Measurements from ENCODE around the gene ABAT. TPM values are rescaled to one million over a fixed set of nuclear protein-coding genes. Genes with fewer than 3 reads are reported as not detected.
A peak's percentile ranks its signal among the peaks of the same experiment; 100 is the strongest.

Gene ABAT
- total RNA-seq, 1 donor from 2014 or later = 9.8 TPM

- Histone ChIP-seq H3K36me3 (no peaks in the 10 kb centered on the region), H3K27me3 (no peaks in the 10 kb centered on the region), H3K9me3 (no peaks in the 10 kb centered on the region), H3K4me3 (peak overlapping the region; percentile 77), H3K4me1 (peaks cover 11% of the 10 kb centered on the region), H3K27ac (no peak overlapping the region)
- TF ChIP-seq, protein P1, sequence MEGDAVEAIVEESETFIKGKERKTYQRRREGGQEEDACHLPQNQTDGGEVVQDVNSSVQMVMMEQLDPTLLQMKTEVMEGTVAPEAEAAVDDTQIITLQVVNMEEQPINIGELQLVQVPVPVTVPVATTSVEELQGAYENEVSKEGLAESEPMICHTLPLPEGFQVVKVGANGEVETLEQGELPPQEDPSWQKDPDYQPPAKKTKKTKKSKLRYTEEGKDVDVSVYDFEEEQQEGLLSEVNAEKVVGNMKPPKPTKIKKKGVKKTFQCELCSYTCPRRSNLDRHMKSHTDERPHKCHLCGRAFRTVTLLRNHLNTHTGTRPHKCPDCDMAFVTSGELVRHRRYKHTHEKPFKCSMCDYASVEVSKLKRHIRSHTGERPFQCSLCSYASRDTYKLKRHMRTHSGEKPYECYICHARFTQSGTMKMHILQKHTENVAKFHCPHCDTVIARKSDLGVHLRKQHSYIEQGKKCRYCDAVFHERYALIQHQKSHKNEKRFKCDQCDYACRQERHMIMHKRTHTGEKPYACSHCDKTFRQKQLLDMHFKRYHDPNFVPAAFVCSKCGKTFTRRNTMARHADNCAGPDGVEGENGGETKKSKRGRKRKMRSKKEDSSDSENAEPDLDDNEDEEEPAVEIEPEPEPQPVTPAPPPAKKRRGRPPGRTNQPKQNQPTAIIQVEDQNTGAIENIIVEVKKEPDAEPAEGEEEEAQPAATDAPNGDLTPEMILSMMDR (IDR thresholded peaks at IDR 0.05) = no peak
- intact Hi-C loops (cut with DNase I) = no loop called here
- ATAC-seq = peak; percentile 64
- no peak for DNase-seq
Measured at GRCh38 chr16:8673611-8674412, 605 bp upstream of the ABAT start.

GRCh38 chr16:8675183-8676159 lies 1.1 kb downstream of the ABAT start:
- H3K27me3 ChIP-seq = no peaks in the 10 kb centered on the region
- peak overlapping the region; percentile 77 for H3K4me3 ChIP-seq
- no peak overlapping the region for H3K27ac ChIP-seq
- TF ChIP-seq, protein P1 (IDR thresholded peaks at IDR 0.05) = no peak
- no peak for DNase-seq
- ATAC-seq = no peak
- intact Hi-C loops (cut with DNase I) = no loop called here
- no peaks in the 10 kb centered on the region for H3K36me3 ChIP-seq
- peaks cover 11% of the 10 kb centered on the region for H3K4me1 ChIP-seq
- H3K9me3 ChIP-seq = no peaks in the 10 kb centered on the region

DNA sequence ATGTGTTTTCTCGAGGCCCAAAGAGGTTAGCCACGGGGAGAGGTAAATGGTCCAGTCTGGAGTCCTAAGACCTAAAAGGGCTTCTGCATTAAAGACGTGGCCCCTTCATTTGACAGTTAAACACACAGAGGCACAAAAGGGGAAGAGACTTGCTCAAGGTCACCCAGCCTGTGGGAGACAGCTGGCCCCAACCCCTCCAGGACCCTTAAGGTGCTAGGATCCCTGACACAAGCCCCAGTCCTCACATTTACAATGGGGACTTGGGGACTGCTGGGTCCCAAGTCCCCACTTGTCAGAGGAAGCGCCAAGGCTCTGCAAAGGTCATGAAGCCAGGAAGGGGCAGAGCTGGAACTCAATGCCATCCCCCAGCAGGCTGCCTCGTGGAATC lies 1.7 kb downstream of the ABAT start:
- Histone ChIP-seq H3K9me3 (no peaks in the 10 kb centered on the region), H3K27ac (no peak overlapping the region), H3K27me3 (no peaks in the 10 kb centered on the region), H3K4me3 (no peak overlapping the region), H3K4me1 (peaks cover 11% of the 10 kb centered on the region), H3K36me3 (no peaks in the 10 kb centered on the region)
- no peak for ATAC-seq
- TF ChIP-seq, protein P1 (IDR thresholded peaks at IDR 0.05) = no peak
- intact Hi-C loops (cut with DNase I) = no loop called here
- DNase-seq = no peak

DNA sequence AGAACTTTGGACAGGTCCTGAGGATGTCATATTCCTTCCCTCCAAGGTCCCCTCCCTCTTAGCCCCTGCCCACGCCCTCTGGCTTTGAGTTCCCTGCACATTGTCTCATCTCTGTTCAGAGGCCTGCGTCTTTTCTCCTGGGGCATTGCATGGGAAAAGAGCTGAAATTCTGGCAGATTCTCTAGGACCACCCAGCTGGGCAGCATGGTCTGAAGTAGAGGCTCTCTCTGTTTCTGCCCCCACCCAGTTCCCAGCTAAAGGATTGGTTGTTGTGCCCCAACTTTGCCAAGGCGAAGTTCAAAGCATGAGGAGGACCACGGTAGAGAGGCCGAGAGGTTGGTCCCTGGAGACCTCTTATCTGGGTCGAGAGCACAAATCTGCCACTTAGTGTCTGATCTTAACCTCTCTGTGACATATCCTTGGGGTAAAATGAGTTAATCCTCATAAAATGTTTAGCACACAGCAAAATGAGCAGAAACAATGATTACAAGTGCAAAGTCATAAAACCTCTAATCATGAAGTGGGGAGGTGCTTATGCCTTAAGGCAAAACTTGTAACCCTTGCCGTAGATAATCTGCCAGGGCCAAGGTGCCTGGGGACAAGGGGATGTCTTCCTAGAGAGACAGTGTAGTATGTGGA lies 2.4 kb downstream of the ABAT start:
- no peaks in the 10 kb centered on the region for H3K9me3 ChIP-seq
- ATAC-seq (no peak), DNase-seq (no peak)
- no peak overlapping the region for H3K27ac ChIP-seq
- H3K36me3 ChIP-seq = no peaks in the 10 kb centered on the region
- no peak overlapping the region for H3K4me3 ChIP-seq
- intact Hi-C loops (cut with DNase I) = no loop called here
- no peaks in the 10 kb centered on the region for H3K27me3 ChIP-seq
- TF ChIP-seq, protein P1 (IDR thresholded peaks at IDR 0.05) = no peak
- H3K4me1 ChIP-seq = peaks cover 11% of the 10 kb centered on the region

DNA sequence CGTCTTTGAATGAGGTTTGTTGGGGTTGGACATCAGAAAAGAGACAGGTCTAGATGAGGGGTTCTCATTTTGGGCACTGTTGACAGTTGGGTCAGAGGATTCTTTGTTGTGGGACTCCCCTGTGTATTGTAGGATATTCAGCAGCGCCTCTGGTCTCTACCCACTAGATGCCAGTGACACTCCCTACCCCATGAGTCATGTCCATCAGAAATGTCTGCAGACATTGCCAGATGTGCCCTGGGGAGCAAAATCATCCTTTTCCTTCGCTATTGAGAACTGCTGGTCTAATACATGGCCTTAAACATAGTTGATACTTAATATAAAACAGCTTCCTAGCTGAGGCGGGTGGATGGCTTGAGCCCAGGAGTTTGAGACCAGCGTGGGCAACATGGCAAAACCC lies 3.1 kb downstream of the ABAT start:
- Histone ChIP-seq H3K4me1 (peaks cover 11% of the 10 kb centered on the region), H3K27me3 (no peaks in the 10 kb centered on the region), H3K9me3 (no peaks in the 10 kb centered on the region), H3K27ac (no peak overlapping the region), H3K4me3 (no peak overlapping the region), H3K36me3 (no peaks in the 10 kb centered on the region)
- ATAC-seq (no peak), DNase-seq (no peak)
- TF ChIP-seq, protein P1 (IDR thresholded peaks at IDR 0.05) = no peak
- intact Hi-C loops (cut with DNase I) = no loop called here
